Retinal pigment epithelial cell (primary cell): Measurements from ENCODE around the gene CMAS.
A peak's percentile ranks its signal among the peaks of the same experiment; 100 is the strongest.
"Not testable (repeated sequence)": the region's sequence is repeated elsewhere in the genome, so short reads cannot be mapped to it uniquely, and the experiment has no call there.

Source experiments
- DNase-seq: peaks from one replicate; pipeline ENCODE4 v3.0.0-alpha.2; 2010; ENCODE audit warnings: low read depth
- H3K4me3 ChIP-seq: 2 replicates; pipeline ENCODE4 v1.5.1; 2011; ENCODE audit warnings: mild to moderate bottlenecking, low read length, control low read depth, moderate library complexity
- TF ChIP-seq, protein P1 (sequence below): conservative IDR thresholded peaks from 2 replicates; pipeline ENCODE4 v1.5.1; 2011; ENCODE audit warnings: low read depth, low read length, control low read depth, inconsistent platforms

Gene CMAS

DNA sequence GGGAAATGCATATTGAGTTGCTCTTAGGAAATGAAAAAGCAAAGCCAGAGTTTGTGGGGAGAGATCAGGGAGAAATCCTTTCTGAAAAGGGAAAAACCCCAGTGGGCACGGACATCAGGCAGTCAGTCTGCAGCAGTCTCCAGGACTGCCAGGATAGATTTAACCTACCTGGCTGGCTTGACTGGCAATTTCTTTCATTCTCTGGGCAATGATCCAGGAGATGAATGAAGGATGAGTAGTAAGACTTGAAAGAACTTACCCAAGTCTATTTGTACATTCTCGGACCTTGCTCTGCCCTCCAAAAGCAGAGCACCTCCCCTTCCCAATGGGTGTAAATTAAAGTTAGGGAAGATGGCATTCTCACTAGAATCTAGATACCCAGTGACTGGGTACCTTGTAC lies 42.9 kb downstream of the CMAS start:
- TF ChIP-seq, protein P1, sequence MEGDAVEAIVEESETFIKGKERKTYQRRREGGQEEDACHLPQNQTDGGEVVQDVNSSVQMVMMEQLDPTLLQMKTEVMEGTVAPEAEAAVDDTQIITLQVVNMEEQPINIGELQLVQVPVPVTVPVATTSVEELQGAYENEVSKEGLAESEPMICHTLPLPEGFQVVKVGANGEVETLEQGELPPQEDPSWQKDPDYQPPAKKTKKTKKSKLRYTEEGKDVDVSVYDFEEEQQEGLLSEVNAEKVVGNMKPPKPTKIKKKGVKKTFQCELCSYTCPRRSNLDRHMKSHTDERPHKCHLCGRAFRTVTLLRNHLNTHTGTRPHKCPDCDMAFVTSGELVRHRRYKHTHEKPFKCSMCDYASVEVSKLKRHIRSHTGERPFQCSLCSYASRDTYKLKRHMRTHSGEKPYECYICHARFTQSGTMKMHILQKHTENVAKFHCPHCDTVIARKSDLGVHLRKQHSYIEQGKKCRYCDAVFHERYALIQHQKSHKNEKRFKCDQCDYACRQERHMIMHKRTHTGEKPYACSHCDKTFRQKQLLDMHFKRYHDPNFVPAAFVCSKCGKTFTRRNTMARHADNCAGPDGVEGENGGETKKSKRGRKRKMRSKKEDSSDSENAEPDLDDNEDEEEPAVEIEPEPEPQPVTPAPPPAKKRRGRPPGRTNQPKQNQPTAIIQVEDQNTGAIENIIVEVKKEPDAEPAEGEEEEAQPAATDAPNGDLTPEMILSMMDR = no peak
- H3K4me3 ChIP-seq = no peak overlapping the region
- no peak for DNase-seq

DNA sequence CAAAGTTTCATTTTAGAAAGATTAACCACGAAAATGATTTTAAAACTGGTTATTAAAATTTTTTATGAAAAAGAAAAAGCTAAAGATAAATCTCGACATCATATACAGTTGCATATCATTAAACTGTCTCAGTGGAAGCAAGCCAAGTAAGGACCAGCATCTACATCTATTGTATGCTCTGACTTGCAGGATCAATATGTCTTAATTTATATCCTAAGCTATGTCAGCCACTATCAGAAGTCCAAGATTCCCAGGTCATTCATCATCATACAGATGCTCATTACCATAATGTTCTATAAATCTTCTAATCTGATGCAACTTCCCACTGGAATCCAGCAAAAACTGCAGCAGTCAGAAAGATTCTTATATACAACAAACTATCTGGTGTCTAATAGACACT lies 43.5 kb downstream of the CMAS start:
- TF ChIP-seq, protein P1 = no peak
- no peak overlapping the region for H3K4me3 ChIP-seq
- no peak for DNase-seq

DNA sequence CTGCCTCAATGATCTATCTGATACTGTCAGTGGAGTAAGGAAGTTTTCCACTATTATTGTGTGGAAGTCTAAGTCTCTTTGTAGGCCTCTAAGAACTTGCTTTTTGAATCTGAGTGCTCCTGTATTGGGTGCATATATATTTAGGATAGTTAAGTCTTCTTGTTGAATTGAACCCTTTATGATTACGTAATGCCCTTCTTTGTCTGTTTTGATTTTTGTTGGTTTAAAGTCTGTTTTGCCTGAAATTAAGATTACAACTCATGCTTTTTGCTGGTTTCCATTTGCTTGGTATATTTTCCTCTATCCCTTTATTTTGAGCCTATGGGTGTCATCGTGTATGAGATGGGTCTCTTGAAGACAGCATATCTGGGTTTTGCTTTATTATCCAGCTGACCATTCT lies 53.0 kb downstream of the CMAS start:
- H3K4me3 ChIP-seq, DNase-seq: not testable (repeated sequence)

DNA sequence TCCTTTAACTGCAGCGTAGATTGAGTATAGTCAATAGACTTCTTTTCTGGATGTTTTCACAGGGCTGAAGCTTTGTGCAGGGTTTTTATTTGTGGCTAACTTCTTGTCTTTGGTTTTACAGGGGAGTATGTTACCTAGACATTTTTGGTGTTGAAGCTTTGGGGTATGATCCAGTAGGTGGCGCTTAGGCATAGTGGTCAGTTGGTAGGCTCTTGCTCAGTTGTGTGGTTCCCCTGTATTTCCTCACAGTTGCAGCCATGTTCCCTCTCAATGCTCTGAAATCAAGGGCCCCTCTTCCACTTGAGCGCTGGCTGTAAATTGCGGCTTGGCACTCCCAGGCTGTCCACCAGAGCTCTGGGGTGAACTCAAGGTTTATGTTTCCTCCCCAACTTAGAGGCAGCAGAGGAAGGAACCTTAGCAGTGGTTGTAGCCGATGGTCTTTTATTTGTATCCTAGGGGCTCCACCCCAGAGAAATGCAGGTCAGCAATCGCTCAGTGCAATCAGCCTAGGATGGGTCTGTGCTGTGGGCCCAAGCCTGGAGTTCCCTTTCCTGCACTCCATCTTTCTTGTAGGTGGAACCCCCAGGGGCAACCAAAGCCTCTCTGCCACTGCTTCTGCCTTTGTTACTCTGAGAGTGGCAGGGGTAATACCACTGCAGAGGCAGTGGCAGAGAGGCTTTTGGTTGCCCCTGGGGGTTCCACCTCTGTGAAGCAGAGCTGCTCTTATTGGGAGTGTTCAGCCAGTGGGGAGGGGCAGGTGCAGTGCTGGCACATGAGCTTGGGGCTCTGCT lies 55.1 kb downstream of the CMAS start:
- no peak overlapping the region for H3K4me3 ChIP-seq
- TF ChIP-seq, protein P1 = peak; percentile 73
- DNase-seq = no peak

DNA sequence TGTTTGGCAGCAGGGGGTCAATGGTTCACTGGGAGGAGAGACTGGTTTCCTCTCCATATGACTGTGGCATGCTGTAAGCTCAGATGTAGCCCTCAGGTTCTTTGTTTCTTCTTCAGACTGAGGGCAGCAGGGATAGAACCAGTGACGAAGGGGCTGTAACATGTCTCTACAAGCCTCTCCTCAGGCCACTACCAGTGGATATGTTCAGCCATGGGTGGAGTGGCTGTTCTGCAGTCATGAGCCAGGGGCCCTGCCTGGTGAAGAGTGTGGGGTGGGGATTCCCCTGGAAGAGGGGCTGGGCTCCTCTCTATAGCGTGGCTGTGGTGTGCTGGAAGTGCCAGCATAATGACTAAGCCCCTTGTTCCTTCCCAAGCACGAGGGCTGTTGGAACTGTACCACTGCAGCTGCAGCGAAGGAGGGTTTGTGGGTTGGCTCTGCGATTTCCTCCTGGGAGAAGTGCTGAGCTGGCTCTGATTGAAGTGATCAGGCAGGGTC lies 55.8 kb downstream of the CMAS start:
- no peak overlapping the region for H3K4me3 ChIP-seq
- TF ChIP-seq, protein P1 = no peak
- DNase-seq = peak; percentile 65

DNA sequence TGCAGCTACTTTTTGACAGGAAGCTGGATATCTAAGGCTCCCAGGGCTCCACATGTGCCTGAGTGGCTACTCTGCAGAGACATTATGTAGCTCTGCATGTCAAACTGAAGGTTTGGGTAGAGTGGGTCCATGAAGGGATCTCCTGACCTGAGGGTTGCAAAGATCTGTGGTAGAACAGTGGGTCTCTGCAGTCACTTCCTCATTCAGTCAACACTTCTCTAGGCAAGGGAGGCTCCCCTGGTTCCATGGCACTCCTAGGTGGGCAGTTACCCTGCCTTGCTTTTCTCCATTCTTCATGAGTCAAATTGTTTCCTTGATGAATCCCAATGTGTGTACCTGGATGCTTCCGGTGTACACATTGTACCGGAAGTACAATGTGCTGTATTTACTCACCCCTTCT lies 57.4 kb downstream of the CMAS start:
- H3K4me3 ChIP-seq = no peak overlapping the region
- TF ChIP-seq, protein P1 = no peak
- DNase-seq = no peak

DNA sequence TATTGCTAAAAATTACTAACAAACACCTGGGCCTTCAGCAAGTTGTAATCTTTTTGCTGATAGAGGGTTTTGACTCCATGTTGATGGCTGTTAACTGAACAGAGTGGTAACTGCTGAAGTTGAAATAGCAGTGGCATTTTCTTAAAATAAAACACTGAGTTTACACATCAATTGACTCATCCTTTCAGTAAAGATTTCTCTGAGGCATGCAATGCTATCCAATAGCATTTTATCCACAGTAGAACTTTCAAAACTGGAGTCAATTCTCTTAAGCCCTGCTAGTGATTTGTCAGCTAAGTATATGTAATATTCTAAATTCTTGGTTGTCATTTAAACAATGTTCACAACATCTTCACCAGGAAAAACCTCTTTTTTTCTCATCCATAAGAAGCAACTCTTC lies 59.5 kb downstream of the CMAS start:
- TF ChIP-seq, protein P1 = no peak
- no peak overlapping the region for H3K4me3 ChIP-seq
- DNase-seq = no peak
